Measurements from ENCODE around the gene PIEZO1.
A peak's percentile ranks its signal among the peaks of the same experiment; 100 is the strongest.

PIEZO1 gene

DNA sequence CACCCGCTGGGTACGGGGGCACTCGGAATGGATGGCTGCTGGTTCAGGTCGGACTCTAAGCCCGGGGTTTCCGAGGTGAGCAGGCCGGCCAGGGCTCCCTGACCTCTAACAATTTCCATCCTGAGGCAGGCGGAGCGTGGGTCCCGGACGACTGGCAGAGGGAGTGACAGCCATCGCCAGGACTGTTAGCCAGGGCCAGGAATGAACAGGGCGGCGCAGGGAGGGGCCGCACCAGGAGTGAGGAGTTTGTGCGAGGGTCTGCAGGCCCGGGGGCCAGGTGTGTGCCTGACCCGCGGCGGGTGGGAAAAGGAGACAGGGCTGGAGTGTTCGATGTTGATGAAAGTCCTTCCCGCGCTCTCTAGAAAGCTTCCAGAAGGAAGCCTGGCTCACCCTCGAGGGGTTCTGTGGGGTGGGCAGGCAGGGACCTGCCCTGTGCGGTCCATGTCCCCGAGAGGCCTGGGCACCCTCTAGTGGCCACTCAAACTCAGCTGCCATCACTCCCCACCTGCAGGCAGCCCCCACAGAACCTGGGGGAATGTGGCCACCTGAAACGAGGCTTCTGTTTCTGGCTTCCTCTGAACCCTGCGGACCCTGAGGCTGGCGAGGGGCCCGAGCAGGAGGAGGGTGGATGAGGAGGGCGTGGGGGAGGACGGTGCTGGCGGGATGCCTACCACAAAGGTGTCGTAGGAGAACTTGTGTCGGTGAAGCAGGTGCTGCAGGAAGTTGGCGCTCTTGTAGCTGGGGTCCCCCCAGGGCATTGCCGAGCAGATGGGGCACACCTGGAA, 87.0 kb downstream of the PIEZO1 start:
- no peak for DNase-seq

DNA sequence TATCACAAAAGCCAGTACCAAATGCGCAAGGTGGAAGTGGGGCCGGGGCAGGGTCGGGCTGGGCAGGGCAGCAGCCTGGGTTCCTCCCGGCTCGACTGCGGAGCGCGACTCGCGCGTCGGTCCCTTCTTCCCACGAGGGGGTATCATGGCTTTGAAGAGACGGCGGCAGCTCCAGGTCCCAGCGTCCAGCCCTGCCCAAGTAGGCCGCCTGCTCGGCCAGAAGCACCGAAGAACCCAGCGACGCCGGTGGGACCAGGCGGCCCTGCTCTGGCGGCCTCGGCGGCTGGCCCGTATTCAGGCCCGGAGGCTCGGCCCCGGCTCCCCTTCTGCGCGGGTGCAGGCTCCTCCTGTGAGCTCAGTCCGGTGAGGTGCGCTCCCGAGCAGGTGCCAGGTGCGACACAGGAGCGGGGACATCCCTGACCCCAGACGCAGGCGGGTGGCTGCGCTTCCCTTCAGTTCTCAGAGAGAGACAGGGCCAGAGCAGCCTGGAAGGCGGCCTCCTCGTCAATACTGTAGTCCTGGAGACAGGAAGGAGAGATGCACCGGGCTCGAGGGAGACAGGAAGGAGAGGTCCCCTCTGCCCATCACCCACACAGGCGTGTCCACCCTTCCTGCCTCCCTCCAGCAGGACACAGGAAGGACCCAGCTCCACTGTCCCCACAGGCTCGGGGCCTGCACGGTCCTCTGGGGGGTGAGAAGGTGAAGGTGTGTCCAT, 87.7 kb downstream of the PIEZO1 start:
- DNase-seq: no peak

DNA sequence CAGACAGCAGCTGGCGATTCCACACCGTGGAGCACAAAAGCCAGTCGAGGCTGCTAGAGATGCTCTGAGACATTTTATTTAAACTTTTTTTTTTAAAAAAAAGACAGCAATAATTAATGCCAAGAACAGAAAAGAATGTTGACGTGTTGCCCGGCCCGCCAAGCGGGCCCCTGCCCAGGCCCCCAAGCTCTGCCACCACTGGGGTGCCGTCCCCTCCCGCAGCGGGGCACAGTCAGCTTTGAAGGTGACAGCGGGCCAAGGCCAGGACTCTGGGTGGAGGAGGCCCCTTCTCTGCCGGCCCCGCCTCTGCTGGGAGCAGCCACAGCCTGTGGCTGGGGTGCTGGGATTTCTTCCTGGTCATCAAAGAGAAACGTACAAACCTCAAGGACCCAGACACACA, 88.6 kb downstream of the PIEZO1 start:
- DNase-seq: no peak

DNA sequence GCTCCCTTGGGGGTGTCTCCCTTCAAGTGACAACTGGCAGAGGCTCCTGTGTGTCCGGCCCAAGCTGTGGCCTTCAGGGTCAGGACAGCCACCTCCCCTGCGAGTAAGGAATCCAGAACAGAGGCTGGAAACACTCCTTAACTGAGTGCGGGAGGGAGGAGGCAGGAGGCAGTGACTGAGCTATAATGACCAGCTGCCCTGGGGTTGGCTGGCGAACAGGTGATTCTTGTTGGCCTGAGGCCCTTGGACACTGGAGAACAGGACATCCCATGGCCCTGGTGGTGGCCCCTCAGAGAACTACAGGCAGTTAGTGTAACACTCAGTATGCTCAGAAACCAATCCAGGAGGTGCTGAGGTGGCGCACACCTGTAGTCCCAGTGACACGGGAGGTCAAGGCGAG, 89.3 kb downstream of the PIEZO1 start:
- DNase-seq: no peak

DNA sequence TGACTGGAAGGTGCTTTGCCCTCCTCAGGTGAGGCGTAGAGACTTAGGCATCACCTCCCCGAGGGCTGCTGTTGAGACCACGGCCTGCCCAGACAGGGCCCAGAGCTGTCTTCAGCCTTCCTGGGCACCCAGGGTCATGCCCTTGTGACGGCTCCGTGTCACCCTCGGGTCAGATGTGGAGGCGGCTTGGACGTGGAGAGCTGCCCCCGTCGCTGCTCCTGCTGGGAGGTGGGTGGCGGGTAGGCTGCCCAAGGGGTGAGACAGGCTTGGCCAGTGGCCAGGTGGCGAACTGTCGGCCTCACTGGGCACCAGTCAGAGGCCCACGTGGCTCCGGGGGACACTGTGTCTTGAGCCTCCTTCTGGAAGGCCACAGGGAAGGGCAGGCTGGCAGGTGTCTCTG, 89.8 kb downstream of the PIEZO1 start:
- DNase-seq: no peak

DNA sequence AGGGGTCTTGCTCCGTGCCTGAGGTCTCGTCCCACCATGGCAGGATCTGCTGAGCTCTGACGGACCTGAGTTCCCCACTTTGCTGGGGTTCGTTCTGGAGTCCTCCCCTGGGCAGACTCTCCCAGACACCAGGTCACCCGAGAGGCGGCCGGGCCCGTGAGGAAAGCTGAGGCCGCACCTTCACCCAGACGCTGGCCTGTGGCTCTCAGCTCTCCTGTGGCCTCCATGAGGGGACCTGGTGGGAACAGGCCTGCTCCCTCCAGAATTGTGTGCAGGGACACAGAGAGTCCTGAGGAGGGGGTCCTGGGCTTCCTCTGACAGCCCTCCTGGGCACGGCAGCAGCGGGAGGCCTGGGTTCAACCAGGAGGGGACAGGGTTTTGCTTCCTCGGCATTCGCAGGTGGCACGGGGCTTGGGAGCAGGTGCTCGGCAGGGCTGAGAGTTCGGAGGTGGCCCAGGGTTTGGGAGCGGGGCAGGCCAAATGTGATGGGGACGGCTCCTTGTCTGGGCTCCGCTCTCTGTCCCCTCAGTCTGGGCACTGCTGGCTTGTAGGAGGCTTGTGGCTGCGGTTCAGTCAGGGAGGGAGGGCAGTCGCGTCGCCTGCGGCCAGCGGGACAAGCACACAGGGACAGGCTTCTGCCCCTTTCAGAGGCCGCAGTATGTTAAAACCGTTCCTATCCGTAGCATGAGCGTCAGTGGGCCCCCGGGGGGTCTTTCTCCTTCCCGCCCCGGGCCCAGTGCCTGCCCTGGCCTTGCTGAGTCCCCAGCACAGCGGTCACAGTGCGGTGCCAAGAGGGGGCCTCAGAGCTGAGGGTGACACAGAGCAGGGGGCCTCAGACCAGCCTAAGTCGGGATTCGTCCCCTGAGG, 90.6 kb downstream of the PIEZO1 start:
- DNase-seq: no peak

DNA sequence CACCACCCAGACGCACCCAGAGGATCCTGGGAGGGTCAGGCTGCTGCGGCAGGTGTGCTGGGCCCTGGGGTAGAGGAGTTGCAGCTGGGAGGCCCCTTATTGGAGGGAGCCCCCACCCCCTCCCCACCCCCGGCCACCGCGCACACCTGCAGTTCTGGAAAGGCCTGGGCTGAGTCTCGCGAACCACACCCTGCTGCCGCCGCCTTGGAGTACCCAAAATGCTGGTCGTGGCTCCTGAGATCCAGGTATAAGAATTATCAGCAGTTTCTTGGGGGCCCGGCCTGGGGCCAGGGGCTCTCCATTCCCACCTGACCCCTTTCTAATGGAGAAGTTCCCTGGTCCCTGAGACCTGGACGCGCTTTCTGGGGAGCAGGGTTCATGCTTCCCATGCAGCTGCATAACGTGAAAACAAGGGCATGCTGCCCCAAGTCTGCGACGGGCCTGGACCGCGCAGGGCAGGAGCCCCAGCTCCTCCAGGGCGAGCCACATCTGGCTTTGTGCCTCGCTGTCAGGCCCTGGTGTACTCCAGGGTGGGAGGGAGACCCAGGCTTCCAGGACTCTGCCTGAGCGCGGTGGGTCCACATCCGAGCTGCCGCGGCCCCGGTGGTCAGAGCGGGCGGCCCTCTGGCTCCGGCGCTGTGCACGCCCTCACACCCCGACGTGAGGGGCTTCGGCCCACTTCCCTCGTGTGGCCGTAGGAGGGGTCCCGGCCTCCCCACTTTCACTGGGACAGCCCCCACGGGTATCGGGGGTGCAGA, 91.4 kb downstream of the PIEZO1 start:
- DNase-seq: no peak

DNA sequence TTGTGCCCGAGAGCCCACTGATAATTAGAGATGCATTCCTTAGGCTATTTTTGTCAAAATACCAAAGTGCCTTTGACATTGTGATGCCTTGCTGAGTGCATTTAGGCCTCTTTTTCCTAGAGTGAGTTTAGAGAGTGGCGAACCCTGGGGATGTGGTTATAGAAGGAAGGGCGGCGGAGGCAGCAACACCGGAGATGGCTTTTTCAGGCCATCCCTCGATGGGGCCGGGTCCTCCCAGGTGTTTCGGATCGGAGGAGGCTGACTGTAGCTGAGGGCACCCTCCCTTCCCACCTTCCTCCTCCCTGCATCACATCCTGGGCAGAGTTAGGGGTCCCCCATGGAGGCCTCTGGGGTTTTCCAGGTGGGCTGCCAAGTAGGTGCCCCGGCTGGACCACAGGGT, 92.2 kb downstream of the PIEZO1 start:
- DNase-seq: no peak

DNA sequence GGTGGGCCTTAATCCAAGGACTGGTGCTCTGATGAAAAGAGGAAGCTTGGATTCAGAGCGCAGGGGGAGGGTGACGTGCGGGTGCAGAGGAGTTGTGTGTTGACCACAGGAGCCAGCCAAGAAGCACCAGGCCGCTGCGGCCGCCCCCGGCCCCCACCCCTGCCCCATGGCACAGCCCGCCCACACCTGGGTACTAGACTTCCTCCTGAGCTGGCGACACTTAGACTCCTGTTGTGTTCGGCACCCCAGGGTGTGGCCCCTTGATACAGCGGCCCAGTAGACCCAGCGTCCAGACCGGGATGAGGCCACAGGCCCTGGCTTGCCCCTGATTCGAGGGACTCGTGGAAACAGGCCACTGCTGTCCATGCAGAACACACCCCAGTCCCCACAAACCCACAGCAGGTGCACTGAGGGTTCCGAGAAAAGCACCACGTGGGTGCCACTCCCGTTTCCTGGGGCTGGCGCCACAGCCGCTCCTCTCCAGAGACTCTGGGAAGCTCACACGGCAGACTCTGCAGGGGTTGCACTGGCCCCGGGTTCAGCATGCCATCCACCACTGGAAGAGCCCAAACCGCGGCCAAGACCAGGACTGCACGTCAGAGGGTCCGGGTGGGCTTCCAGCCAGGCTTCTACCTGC, 93.0 kb downstream of the PIEZO1 start:
- no peak for DNase-seq

DNA sequence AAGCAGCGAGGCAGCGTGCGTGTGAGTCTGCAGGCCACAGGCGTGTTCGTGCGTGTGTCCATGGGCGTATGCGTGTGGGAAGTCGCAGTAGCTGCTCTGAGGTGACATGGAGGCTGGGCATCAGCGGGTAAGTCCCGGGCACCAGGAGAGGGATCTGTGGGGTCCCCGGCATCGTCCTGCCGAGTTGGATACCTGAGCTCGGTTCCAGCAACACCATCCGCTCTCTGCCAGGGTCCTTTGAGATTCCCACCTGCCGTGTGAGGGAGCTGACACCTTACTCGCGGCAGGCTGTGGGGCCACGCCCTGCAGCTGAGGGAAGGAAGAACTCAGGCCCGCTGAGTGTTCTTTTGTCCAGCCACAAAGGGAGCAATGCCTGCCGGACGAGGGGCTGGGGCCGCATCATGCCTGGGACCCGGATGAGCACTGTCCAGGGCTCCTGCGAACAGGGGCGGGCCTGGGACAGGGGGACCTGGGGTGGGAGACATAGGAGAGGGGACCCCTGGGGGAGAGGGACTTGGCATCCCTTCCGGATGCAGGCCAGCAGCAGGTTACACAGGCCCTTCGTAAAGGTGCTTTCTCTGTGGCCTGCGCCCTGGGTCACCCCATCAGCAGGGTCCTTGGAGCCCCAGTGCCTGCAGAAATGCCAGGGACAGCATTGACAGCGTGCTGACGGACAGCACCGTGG, 93.7 kb downstream of the PIEZO1 start:
- no peak for DNase-seq

DNA sequence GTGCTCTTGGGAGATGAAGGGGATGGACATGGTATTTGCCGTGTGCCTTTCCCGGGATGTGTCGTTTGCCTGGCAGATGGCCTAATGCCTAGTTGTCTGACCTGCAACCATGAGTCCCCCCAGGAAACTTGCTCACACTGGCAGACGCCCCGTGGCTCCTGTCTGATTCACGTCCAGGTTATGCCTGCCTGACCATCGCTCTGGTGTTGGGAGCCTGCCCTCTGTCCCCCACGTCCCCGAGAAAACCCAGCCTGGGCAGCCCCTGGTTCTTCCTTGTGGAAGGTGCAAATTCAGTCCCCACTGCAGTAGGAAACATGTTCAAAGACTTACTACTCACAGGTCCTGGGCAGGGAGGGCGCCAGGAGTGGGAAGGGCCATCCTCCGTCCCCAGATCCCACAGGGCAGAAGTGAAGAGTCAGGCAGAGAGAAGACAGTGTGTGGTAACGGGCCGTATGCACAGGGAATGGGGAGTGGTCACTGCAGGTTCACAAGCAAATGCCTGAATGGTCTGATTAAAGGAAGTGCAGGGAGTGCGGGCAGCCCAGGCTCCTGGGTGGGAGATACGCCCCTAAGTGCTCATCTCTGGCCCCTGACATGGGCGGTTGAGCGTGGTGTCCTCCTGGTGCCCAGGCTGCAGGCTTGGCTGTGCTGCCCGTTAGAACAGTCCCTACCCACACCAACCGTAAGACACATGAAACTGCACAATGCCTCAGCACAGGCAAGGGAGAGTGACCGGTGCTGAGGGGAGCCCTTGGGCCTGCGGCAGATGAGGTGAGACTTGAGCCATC, 94.5 kb downstream of the PIEZO1 start:
- no peak for DNase-seq

DNA sequence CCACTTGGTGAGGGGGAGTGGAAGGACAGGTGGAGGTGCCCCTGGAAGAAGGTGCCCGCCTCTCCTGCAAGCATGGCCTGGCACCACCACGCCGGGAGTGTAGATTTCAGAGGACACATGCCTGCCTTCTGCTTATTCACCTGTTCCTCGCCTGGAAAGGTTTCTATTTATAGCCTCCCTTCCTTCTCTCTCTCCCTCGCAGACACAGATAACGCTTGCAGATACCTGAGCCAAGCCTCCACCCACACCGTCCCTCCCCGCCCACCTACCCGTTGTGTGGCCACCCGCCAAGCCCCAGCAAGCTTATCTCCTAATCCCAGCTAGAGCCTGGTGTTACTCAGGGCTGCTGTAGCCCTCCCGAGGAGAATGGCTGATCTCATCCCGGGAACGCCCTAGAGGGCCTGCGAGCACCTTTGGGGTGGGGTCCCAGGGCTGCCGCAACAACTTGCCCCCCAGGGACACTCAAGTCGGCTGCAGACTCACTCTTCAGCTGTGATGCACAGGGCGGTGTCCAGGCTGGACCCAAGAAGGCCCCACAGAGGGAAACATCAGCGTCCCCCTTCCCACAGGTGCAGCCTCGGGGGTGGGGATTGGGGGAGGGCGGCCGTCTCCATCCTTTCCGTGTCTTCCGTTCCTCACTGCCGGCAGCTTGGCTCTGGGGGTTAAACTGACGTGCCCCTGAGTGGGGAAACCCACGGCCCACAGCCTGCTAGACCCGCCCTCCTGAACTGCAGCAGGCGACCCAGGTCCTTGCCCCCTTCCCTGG, 96.8 kb downstream of the PIEZO1 start:
- peak; percentile 82 for DNase-seq

DNA sequence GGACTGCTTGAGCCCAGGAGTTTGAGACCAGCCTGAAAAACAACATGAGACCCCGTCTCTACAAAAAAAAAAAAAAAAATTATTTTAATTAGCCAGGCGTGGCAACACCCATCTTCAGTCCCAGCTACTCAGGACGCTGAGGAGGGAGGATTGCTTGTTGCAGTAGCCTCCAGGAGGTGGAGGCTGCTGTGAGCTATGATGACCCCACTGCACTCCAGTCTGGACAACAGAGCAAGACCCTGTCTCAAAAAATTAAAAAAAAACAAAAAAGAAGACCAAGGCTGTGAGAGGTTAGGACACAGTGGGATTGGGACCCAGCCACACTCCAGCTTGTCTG, 97.4 kb downstream of the PIEZO1 start:
- no peak for DNase-seq

DNA sequence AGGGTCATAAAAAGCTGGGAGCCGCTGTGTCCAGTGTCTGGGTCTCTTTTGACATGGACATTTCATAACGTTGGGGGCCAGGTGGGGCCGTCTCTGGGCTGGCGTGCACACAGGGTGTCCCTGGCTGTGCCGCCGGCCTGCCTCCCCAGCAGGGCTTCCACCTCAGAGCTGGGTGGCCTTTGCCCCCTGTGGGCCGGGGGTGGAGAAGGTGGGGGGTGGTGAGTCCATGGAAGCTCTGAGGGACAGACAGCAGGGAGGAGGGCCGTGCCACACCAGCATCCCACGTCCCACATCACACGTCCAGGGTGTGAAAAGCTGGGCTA, 97.8 kb downstream of the PIEZO1 start:
- no peak for DNase-seq

DNA sequence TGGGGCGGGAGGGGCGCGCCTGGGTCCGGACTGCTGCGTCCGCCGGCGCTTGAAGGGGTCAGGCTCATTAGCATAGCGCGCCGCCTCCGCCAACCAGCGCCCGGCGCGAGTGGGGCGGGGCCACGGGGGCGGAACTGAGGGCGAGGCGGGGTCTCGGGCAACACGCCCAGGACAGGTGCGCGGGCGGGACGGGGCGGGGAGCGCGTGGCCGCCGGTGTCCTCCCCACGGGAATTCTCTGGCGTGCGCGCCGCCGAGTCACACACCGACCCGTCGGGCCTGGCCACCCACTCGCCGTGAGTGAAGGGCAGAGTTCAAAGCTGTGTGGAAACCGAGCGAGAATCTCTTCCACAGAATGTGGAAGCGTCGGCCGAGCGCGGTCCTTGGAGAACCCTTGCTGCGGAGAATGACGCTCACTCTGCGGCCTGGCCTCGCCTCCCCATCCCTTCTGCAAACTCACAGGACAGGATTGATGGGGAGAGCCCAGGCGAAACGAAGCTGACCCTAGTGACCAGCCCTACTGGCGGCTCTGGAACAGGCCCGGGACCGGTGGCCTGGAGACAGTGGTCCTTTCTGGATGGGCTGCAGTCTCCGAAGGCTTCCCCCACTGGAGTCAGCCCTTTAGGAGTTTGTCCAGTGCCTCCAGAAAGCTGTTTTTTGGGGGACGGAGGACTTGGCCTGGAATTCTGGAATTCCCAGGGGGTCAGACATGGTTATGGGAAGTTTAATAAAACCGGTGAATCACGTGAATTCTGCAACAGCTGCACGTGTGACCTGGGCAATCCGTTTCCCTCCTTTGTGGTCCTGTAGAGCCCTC, 98.4 kb downstream of the PIEZO1 start, which contains the start of gene SNAI3:
Gene SNAI3, minus strand, starts transcription at position 69 of the 815 bp plus-strand sequence. CDS start 101 bp downstream, outside the sequence.
- peak; percentile 82 for DNase-seq

DNA sequence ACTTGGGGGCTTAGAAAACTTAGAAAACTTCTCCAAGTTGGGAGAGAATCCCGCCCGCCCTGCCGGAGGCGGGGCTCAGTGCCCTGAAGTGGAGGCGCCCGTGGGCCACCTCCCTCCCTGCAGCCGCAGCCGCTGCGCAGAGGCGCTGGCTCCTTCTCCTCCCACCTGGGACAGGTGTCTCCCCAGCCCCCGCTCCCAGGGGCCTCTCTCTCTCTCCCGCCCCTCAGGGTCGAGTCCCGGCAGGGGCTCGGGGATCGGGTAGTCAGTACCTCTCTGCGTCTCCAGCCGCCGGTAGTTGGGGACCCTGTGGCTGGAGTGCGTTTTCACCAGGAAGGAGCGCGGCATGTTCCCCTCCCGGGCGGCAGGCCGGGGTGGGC, 99.0 kb downstream of the PIEZO1 start:
- peak; percentile 64 for DNase-seq

DNA sequence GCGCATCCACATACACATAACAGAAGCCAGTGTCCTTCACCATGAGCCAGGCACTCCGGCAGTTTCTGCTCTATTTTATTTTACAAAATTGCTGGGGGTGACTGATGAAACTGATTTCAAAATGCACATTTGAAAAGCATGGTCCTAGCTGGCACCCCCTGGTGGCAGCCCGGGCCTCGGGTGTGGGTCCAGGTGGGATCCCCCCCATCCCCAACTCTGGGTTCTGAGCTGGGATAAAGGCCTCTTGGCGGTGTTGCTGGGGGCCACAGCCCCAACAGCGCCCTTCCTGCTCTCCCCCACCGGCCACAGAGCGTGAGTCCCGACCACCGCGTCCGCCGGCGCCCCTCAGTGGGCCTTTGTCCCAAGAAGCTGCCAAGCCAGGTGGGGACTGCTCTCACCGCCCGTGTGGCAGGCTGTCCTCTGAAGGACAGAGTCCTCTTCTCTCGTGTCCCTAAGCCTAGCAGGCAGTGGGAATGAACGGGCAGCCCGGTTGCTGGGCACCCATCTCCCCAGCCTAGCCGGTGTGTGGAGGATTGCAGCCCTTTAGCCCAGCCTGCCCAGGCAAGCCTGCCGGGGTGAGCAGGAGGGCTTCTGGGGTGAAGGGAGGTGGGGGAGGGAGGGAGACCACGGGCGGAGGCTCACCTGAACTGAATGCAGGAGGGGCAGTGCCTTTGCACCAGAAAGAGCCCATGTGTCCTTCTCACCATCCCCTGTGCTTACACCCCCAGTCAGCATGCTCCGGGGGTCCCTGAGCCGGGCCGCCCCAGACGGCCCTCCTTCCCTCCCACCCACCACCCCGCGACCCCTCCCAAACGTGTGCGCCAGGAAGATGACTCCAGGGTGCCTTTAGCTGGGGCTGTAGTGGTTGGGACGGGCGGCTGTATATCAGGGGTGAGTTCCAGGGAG, 99.6 kb downstream of the PIEZO1 start:
- no peak for DNase-seq

DNA sequence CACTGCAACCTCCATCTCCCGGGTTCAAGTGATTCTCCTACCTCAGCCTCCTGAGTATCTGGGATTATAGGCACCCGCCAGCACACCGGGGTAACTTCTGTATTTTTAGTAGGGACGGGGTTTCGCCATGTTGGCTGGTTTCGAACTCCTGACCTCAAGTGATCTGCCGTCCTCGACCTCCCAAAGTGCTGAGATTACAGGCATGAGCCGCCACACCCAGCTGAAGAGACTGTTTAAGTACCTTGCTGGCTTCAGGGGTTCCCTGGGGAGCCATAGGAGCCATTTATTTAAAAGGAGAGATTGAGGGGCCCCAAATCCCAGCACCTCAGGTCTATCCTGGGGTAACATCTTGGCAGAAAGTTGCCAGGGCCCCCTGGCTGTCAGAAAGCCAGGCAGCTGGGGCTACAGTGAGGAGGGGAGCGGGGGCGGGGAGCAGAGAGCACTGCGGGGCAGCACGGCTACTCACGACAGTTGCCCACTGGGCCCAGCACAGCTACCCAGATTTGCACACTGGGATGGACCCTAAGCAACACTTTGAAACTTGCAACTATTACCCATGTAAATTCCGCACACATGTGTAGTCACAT, 100.4 kb downstream of the PIEZO1 start:
- no peak for DNase-seq

Measured in NCI-H345 (cell line).